HTR-8/SVneo (cell line): Measurements from ENCODE around the gene SLC25A13.
"Not testable (repeated sequence)": the region's sequence is repeated elsewhere in the genome, so short reads cannot be mapped to it uniquely, and the experiment has no call there.

Source experiments
- DNase-seq: peaks from one replicate; pipeline ENCODE4 v3.0.0; 2011; ENCODE audit warnings: low spot score, mixed read lengths; ENCODE audit not compliant: insufficient read length
- FAIRE-seq: peaks from 2 replicates; lab custom pipeline; 2011; peaks lifted over from hg19 to GRCh38; lab: Jason Lieb, UNC

Gene SLC25A13

GRCh38 chr7:96321658-96322372 is at the start of gene SLC25A13:
Gene SLC25A13 (minus strand): TSS chr7:96322098. CDS start chr7:96321956, 142 bp downstream.
- DNase-seq (peak; percentile 78), FAIRE-seq (peak; percentile 73)

GRCh38 chr7:96365916-96366315 is 44.0 kb upstream of the SLC25A13 start:
- FAIRE-seq, DNase-seq: not testable (repeated sequence)

- DNase-seq (no peak), FAIRE-seq (no peak)
Measured at GRCh38 chr7:96361116-96361857, 39.4 kb upstream of the SLC25A13 start.

- no peak for FAIRE-seq
- no peak for DNase-seq
Measured at GRCh38 chr7:96359876-96360275, 38.0 kb upstream of the SLC25A13 start.

- DNase-seq, FAIRE-seq: not testable (repeated sequence)
Measured at GRCh38 chr7:96358236-96358971, 36.5 kb upstream of the SLC25A13 start.

GRCh38 chr7:96355990-96356506 is 34.1 kb upstream of the SLC25A13 start:
- FAIRE-seq = no peak

GRCh38 chr7:96354881-96355280 is 33.0 kb upstream of the SLC25A13 start:
- FAIRE-seq (no peak), DNase-seq (no peak)

More at GRCh38 chr7:96355990-96356506, 34.1 kb upstream of the SLC25A13 start:
- DNase-seq = no peak

- no peak for DNase-seq
- FAIRE-seq = no peak
Measured at GRCh38 chr7:96349572-96349971, 27.7 kb upstream of the SLC25A13 start.

- DNase-seq (no peak), FAIRE-seq (no peak)
Measured at GRCh38 chr7:96347471-96347870, 25.6 kb upstream of the SLC25A13 start.

- no peak for FAIRE-seq
- no peak for DNase-seq
Measured at GRCh38 chr7:96346293-96346953, 24.5 kb upstream of the SLC25A13 start.

GRCh38 chr7:96344236-96344635 is 22.3 kb upstream of the SLC25A13 start:
- DNase-seq (no peak), FAIRE-seq (no peak)

GRCh38 chr7:96342049-96342448 is 20.2 kb upstream of the SLC25A13 start:
- DNase-seq = no peak
- no peak for FAIRE-seq

GRCh38 chr7:96337519-96337918 is 15.6 kb upstream of the SLC25A13 start:
- FAIRE-seq = no peak

GRCh38 chr7:96332325-96332724 is 10.4 kb upstream of the SLC25A13 start:
- no peak for FAIRE-seq
- no peak for DNase-seq

More at GRCh38 chr7:96337519-96337918, 15.6 kb upstream of the SLC25A13 start:
- DNase-seq = no peak

GRCh38 chr7:96331775-96332174 is 9.9 kb upstream of the SLC25A13 start:
- DNase-seq (no peak), FAIRE-seq (no peak)

GRCh38 chr7:96331233-96331632 is 9.3 kb upstream of the SLC25A13 start:
- FAIRE-seq (no peak), DNase-seq (no peak)

- DNase-seq (no peak), FAIRE-seq (no peak)
Measured at GRCh38 chr7:96330193-96330592, 8.3 kb upstream of the SLC25A13 start.

GRCh38 chr7:96329241-96329640 is 7.3 kb upstream of the SLC25A13 start:
- FAIRE-seq (no peak), DNase-seq (no peak)

- no peak for DNase-seq
- no peak for FAIRE-seq
Measured at GRCh38 chr7:96328016-96328415, 6.1 kb upstream of the SLC25A13 start.

GRCh38 chr7:96327429-96327828 is 5.5 kb upstream of the SLC25A13 start:
- DNase-seq (no peak), FAIRE-seq (no peak)
